Limb (tissue), 2 donors: ENCODE measurements around the gene CGB7.
A peak's percentile ranks its signal among the peaks of the same experiment; 100 is the strongest.
"Not testable (repeated sequence)": the region's sequence is repeated elsewhere in the genome, so short reads cannot be mapped to it uniquely, and the experiment has no call there.

Experiments used
- DNase-seq, 2 donors: peaks; one replicate each; pipeline ENCODE4 v3.0.0-alpha.2; 2016; ENCODE audit errors: extremely low spot score in 2 of 2

Gene CGB7

DNA sequence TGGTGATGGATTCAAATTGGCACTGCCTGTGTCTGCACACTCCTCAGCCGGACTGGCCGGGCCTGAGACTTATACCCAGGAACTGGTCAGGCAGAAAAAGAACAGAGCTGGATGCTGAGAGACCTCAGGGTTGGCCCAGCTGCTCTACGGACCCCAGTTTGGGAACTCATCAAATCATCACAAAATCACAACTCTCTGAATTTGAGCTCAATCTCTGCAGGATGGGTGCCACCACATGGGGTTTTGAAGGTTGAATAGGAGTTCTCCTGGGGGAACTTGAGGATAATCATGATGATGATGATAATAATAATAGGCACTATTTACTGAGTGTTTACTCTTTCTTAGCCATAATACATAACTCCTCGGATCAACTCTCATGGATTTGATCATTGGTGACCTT lies 14.9 kb downstream of the CGB7 start:
- not testable (repeated sequence) for DNase-seq

DNA sequence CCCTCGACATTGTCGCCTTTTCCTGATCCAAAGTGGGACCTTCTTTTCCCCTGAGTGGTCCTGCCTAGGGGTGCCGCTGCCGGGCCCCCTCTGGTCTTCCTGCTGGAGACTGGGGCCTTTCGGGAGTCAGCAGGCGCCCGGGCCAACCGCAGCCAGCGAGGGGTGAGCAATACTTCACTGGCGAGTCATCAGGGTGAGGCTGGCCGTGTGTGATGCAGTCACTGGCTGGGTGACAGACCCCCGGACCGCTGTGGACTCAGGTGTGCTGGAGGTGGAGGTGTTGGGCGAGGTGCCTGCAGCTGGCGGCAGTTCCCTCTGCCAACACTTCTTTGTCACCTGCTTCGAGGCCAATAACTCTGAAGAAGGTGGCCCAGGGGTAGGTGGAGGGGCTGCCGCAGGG lies 15.4 kb downstream of the CGB7 start:
- no peak for DNase-seq

DNA sequence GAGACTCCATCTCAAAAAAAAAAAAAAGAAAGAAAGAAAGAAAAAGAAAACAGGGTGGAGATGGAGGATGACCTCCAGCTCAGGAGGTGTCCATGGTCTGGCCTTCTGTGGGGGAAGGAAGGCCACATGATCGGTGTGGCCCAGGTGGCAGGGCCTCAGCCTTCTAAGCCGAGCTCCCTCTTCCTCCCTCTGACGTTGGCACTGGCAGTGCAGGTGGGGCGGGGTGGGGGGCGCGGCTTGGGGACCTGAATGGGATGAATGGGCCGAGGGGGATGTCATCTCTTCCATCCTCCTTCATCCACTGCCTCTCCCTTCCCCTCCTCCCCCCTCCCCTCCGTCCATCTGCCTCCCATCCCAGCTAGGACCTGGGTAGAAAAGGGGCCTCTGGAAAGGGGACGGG lies 17.8 kb downstream of the CGB7 start:
- DNase-seq = not testable (repeated sequence)

DNA sequence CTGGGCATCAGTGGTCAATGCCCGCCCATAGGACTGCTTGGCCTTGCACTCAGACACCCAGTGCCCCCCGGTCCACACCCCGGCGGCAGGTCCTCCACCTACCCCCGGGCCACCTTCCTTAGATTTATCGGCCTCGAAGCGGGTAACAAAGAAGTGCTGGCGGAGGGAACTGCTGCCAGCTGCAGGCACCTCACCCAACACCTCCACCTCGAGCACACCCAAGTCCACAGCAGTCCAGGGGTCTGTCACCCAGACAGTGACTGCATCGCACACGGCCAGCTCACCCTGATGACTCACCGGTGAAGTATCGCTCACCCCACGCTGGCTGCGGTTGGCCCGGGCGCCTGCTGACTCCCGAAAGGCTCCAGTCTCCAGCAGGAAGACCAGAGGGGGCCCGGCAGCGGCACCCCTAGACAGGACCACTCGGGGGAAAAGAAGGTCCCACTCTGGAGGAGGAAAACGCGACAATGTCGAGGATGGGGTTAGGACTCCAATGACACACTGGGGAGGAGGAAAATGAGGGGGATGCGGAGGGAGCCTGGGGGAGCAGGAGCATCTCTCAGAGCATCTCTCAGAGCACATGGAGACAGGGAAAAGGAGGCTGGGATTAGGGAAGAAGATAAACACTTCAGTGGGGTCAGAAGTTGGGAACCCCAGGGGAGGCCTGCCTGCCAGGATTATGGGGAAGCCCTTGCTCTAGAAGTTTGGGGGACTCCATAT lies 18.8 kb downstream of the CGB7 start:
- not testable (repeated sequence) for DNase-seq

DNA sequence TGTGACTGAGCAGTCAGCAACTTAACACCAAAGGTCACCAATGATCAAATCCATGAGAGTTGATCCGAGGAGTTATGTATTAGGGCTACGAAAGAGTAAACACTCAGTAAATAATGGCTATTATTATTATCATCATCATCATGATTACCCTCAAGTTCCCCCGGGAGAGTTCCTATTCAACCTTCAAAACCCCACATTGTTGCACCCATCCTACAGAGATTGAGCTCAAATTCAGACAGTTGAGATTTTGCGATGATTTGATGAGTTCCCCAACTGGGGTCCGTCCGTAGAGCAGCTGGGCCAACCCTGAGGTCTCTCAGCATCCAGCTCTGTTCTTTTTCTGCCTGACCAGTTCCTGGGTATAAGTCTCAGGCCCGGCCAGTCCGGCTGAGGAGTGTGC lies 19.4 kb downstream of the CGB7 start:
- DNase-seq = not testable (repeated sequence)

DNA sequence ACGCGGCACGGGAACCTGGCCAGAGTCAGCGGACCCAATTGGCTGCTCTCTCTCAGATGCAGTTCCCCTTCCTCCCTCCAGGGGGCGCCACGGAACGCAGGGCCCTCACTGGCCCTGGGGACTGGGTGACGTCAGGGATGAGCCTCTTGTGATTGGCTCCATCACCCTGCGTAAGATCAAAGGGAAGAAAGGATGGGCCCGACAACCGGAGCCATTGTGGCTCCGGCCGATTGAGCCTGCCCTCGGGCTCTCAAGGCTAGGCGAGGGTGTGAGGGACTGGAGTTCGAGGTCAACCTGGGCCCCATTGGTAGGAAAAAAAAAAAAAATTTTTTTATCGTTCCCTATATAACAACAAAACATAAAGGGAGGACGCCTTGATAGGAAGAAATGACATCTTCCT lies 20.7 kb downstream of the CGB7 start, which contains the start of gene CGB1:
TSS of gene CGB1 (minus strand) at position 81 of the 400 bp plus-strand sequence. CDS start 184 bp downstream, outside the sequence.
- not testable (repeated sequence) for DNase-seq

DNA sequence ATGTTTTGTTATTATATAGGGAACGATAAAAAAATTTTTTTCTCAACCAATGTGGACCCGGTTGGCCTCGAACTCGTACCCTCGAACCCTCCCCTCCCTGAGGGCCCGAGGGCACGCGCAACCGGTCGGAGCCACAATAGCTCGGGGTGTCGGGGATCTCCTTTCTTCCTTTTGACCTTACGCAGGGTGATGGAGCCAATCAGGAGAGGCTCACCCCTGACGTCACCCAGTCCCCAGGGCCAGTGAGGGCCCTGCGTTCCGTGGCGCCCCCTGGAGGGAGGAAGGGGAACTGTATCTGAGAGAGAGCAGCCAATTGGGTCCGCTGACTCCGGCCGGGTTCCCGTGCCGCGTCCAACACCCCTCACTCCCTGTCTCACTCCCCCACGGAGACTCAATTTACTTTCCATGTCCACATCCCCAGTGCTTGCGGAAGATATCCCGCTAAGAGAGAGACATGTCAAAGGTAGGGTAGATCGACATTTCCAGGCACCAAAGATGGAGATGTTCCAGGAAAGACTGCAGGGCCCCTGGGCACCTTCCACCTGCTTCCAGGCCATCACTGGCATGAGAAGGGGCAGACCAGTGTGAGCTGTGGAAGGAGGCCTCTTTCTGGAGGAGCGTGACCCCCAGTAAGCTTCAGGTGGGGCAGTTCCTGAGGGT lies 25.8 kb downstream of the CGB7 start, which contains the start of gene CGB2:
TSS of gene CGB2 (plus strand) at position 249 of the 660 bp plus-strand sequence. CDS start at position 455, 206 bp downstream.
- not testable (repeated sequence) for DNase-seq

DNA sequence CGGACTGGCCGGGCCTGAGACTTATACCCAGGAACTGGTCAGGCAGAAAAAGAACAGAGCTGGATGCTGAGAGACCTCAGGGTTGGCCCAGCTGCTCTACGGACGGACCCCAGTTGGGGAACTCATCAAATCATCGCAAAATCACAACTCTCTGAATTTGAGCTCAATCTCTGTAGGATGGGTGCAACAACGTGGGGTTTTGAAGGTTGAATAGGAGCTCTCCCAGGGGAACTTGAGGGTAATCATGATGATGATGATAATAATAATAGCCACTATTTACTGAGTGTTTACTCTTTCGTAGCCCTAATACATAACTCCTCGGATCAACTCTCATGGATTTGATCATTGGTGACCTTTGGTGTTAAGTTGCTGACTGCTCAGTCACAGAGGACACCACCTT lies 27.2 kb downstream of the CGB7 start:
- DNase-seq = not testable (repeated sequence)

DNA sequence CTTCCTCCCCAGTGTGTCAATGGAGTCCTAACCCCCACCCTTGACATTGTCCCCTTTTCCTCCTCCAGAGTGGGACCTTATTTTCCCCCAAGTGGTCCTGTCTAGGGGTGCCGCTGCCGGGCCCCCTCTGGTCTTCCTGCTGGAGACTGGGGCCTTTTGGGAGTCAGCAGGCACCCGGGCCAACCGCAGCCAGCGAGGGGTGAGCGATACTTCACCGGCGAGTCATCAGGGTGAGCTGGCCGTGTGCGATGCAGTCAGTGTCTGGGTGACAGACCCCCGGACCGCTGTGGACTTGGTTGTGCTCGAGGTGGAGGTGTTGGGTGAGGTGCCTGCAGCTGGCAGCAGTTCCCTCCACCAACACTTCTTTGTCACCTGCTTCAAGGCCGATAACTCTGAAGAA lies 27.8 kb downstream of the CGB7 start:
- DNase-seq = not testable (repeated sequence)

DNA sequence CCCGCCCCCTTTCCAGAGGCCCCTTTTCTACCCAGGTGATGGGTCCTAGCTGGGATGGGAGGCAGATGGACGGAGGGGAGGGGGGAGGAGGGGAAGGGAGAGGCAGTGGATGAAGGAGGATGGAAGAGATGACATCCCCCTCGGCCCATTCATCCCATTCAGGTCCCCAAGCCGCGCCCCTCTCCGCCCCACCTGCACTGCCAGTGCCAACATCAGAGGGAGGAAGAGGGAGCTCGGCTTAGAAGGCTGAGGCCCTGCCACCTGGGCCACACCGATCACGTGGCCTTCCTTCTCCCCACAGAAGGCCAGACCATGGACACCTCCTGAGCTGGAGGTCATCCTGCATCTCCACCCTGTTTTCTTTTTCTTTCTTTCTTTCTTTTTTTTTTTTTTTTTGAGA lies 28.9 kb downstream of the CGB7 start:
- DNase-seq = not testable (repeated sequence)

DNA sequence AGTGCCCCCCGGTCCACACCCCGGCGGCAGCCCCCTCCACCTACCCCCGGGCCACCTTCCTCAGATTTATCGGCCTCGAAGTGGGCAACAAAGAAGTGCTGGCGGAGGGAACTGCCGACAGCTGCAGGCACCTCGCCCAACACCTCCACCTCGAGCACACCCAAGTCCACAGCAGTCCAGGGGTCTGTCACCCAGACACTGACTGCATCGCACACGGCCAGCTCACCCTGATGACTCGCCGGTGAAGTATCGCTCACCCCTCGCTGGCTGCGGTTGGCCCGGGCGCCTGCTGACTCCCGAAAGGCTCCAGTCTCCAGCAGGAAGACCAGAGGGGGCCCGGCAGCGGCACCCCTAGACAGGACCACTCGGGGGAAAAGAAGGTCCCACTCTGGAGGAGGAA lies 31.9 kb downstream of the CGB7 start:
- not testable (repeated sequence) for DNase-seq

DNA sequence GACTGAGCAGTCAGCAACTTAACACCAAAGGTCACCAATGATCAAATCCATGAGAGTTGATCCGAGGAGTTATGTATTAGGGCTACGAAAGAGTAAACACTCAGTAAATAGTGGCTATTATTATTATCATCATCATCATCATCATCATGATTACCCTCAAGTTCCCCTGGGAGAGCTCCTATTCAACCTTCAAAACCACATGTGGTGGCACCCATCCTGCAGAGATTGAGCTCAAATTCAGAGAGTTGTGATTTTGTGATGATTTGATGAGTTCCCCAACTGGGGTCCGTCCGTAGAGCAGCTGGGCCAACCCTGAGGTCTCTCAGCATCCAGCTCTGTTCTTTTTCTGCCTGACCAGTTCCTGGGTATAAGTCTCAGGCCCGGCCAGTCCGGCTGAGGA lies 32.5 kb downstream of the CGB7 start:
- DNase-seq = not testable (repeated sequence)

DNA sequence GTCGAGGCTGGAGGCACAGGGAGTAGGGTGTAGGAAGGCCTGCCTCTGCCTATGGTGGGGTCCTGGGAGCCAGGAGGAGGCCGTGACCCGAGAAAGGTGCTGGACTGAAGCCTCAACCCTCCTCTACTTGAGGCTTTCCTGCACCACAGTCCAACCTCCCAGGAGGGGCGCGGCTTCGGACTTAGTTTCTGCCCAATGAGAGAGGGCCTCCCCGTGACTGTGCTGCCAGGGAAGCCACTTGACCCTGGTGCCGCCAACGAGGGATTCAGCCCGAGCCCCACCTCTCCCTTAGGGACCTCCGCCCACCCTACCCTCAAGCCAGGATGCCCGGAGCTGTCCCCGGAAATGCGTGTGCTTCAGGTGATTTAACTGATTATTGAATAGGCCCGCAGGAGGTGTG lies 33.3 kb downstream of the CGB7 start, which contains the start of gene CGB3:
TSS of gene CGB3 (minus strand) at position 101 of the 400 bp plus-strand sequence. CDS start 362 bp downstream, outside the sequence.
- DNase-seq = not testable (repeated sequence)

DNA sequence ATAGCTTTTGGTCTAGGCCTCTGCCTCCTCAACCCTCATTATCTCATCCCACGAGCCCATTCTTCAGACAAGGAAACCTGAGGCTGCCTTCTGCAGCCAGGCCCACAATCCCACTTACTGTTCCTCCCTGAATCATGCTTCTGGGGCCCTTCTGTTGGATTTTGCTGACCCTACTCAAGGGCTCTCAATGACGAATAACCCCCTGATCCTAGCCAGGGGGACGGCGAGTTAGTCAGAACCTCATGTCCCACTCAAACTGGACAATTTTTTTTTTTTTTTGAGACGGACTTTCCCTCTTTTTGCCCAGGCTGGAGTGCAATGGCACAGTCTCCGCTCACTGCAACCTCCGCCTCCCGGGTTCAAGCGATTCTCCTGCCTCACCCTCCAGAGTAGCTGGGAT lies 35.4 kb downstream of the CGB7 start:
- no peak for DNase-seq

DNA sequence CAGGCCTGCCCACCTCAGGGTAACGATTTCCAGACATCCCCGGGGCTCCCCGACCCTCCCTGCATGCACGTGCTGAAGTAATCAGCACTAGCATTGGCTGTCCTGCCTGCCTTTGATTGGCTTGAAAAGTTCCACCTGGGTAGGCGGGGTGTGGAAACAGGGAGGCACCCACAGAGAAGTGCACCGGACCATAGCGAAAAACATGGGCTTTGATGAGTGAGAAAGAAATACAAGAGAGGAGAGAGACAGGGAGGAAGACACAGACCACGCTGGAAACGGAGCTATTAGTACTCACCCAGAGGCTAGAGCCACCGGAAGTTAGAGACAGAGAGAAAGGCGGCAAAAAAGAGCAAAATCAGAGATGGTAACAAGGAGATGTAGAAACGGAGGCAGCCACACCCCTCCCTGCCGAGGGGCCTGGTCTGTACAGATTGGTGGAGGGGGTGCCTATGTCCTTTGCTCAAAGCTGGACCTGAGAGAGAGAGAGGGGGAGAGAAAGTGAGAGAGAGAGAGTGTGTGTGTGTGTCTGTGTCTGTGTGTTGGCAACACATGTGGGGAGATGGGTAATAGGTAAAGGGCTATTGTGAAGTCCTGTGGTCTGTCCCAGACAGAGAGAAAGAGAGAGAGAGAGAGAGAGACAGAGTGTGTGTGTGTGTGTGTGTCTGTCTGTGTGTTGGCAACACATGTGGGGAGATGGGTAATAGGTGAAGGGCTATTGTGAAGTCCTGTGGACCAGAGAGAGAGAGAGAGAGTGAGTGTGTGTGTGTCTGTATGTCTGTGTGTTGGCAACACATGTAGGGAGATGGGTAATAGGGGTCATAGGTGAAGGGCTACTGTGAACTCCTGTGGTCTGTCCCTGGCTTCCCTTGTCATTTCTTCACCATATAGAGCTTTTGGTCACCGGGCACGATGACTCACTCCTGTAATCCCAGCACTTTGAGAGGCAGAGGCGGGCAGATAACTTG lies 36.3 kb downstream of the CGB7 start:
- DNase-seq = no peak

DNA sequence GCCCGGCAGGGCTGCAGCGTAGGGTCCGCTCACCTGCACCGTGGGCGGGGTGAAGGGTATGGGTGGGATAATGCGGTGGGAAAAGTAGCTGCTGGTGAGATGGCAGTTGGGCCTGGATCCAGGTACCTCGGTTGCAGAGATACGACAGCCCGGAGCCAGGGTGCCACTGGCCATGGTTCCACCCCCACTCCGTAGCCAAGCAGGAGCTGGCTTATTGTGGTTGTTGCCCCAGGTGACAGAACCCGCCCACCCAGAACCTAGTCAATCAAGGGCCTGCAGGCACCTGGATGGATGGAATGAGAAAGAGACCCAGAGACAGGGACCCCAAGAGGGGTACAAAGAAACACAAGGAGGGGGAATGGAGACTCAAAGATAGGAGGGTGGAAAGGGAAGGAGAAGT lies 37.2 kb downstream of the CGB7 start:
- DNase-seq = no peak

DNA sequence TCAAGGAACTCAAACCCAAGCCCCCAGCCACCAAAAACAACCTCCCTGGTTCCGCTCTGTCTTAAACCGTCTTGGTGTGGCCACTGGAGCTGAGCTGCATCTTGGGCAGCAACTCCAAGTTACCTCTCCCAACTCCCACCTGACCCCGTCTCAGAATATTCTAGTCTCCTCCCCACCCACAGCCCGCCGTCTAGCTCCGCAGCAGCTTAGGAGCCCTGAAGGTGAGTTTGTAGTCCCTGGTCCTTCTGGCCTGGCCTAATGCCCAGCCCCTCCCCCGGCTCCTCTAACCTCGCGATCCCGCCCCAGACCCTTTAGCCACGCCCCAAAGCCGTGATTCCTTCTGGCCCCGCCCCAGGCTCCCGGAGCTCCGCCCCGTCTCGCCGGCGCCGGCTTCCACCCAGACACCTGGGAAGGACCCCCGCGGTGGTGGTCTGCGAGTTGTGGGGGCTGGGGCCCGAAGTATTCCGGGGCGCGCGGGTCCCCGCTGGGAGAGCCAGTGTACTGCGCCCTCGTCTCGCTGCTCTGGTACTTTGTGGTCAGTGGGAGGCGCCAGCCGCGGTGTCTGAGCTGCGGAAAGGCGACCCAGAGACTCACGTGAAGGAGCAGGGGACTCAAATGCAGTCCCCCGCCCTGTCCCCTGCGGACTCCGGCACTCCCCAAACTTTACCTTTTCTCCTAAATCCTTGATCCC lies 38.2 kb downstream of the CGB7 start:
- peak in 1 of 2 donors; percentile 62 for DNase-seq

DNA sequence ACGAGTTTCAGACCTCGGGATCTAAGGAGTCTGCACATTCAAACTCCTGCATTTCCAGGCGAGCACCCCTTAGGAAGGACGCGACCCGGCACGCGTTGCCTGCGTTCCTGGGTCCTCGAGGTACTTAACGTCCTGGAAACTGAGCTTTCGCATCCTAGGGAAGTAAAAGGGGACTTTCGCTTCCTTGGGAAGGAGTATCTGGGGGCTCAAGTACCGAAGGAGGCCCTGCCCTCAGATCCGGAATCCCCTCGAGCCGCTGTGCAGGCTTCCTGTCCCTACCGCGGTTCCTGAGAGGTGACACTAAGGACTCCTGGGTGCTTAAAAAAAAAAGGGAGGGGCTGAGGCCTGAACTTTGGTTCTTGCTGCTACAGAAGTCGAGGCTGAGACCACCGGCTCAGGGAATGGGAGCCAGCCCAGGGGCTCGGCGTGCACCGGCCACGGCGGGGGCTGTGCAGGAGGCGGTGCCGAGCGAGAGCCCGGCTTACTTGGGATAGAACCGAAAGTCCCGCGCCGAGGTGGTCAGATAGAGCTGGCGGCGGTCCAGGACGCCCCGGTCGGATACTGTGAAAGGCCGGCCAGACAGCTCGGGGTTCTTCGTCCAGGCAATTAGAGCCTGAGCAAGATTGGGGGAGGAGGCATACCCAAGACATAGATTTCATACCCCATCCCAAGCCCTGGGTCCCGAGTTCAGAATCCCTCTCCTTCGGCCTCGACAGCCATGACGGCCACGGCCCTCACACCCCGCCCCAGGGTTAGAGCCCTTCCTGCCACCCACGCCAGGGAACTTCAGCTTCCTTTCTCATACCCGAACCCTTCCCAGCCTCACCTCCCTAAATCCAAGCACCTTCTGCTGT lies 38.9 kb downstream of the CGB7 start:
- not testable (repeated sequence) for DNase-seq

DNA sequence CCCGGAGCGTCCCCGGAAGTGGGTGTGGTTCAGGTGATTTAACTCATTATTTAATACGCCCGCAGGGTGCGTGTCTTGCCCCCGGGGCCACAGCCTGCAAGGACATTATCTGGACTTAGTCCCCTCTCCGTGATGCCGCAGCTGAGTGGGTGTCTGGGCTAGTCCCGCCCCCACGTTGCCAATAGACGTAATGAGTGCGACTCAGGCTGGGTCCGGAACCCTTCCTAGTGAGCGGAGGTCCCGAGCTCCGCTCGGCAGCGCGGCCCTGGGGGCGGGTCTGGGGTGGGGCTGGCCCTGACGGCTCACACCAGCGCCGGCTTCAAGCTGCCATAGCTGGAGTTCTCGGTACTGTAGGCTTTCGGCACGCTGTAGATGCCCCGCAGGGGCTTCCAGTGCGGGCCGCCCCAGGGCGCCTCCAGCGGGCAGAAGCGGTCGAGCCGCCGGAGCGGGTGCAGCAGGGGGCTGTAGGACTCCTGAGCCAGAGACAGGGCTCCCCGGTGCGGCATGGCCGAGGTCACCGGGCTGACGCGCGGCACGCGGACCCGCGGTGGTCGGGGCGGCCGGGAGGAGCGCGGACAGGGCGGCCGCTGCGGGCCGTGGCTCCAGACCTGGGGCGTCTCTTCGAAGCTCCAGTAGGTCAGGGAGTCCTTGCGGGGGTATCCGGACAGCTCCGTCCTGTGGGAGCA lies 39.7 kb downstream of the CGB7 start:
- DNase-seq = peak; percentile 26 to 70
